ENCODE measurements around the gene CCDC9B. TPM values are rescaled to one million over a fixed set of nuclear protein-coding genes. Genes with fewer than 3 reads are reported as not detected.

Gene CCDC9B
- total RNA-seq, 1 donor from 2014 or later: 2.1 TPM

GRCh38 chr15:40313531-40314398 is 27.0 kb downstream of the CCDC9B start:
- ChIA-PET CTCF (interaction anchor here (1.1 to 20.0 kb wide), 6 partner anchors 8 to 127 kb away, joined by 3 to 310 read pairs (median 4); partner anchors contain the start of genes BAHD1, CCDC9B and INAFM2), POLR2A (interaction anchor here (0.6 to 1.0 kb wide), 2 partner anchors 10 to 15 kb away, joined by 3 read pairs; partner anchors contain the start of gene INAFM2)
- no peak for TF ChIP-seq CTCF (IDR thresholded peaks at IDR 0.05)
- no peaks in the 10 kb centered on the region for H3K36me3 Mint-ChIP-seq (ENCODE audit: low read depth)
- no peaks in the 10 kb centered on the region for H3K9me3 Mint-ChIP-seq
- no peak overlapping the region for H3K27ac Mint-ChIP-seq
- intact Hi-C loops (cut with micrococcal nuclease): no loop called here
- peaks cover 35% of the 10 kb centered on the region for H3K4me1 Mint-ChIP-seq
- H3K4me3 Mint-ChIP-seq: no peak overlapping the region
- DNase-seq (no peak), ATAC-seq (ENCODE audit: low read depth) (no peak)
- H3K27me3 Mint-ChIP-seq: peaks cover 6% of the 10 kb centered on the region

GRCh38 chr15:40312370-40313158 is 28.2 kb downstream of the CCDC9B start:
- H3K27me3 Mint-ChIP-seq: peaks cover 6% of the 10 kb centered on the region
- H3K27ac Mint-ChIP-seq: no peak overlapping the region
- H3K9me3 Mint-ChIP-seq: no peaks in the 10 kb centered on the region
- POLR2A ChIA-PET: interaction anchor here (1.0 kb wide), 2 partner anchors 10 to 16 kb away, joined by 3 read pairs; no protein-coding TSS in a partner anchor
- peaks cover 36% of the 10 kb centered on the region for H3K4me1 Mint-ChIP-seq
- no peak for DNase-seq
- no peak for ATAC-seq (ENCODE audit: low read depth)
- CTCF ChIA-PET: interaction anchor here (0.6 to 20.0 kb wide), 6 partner anchors 9 to 524 kb away, joined by 3 to 310 read pairs (median 7); partner anchors contain the start of genes CCDC9B and INAFM2
- peaks cover 2% of the 10 kb centered on the region for H3K36me3 Mint-ChIP-seq (ENCODE audit: low read depth)
- no peak for TF ChIP-seq CTCF (IDR thresholded peaks at IDR 0.05)
- no peak overlapping the region for H3K4me3 Mint-ChIP-seq
- intact Hi-C loops (cut with micrococcal nuclease): no loop called here

- CTCF ChIA-PET: interaction anchor here (1.7 to 20.0 kb wide), 5 partner anchors 12 to 512 kb away, joined by 4 to 310 read pairs (median 13); partner anchors contain the start of genes CCDC9B and INAFM2
- Mint-ChIP-seq H3K4me3 (no peak overlapping the region), H3K27ac (peak overlapping the region; percentile 30), H3K36me3 (ENCODE audit: low read depth) (peaks cover 2% of the 10 kb centered on the region), H3K4me1 (peaks cover 42% of the 10 kb centered on the region), H3K27me3 (peaks cover 4% of the 10 kb centered on the region), H3K9me3 (no peaks in the 10 kb centered on the region)
- intact Hi-C loops (cut with micrococcal nuclease): loop anchor here (1.0 kb wide), 1 partner anchor 32 kb away; no protein-coding TSS in a partner anchor
- ATAC-seq (ENCODE audit: low read depth) (no peak), DNase-seq (no peak)
- POLR2A ChIA-PET: interaction anchor here (0.7 to 1.1 kb wide), 2 partner anchors 38 to 279 kb away, joined by 3 read pairs; no protein-coding TSS in a partner anchor
- TF ChIP-seq CTCF (IDR thresholded peaks at IDR 0.05): no peak
Measured at GRCh38 chr15:40310993-40311392, 29.7 kb downstream of the CCDC9B start.

GRCh38 chr15:40310001-40310959 is 30.5 kb downstream of the CCDC9B start:
- Mint-ChIP-seq H3K27me3 (peaks cover 4% of the 10 kb centered on the region), H3K27ac (peak overlapping the region; percentile 96), H3K4me1 (peaks cover 45% of the 10 kb centered on the region), H3K9me3 (no peaks in the 10 kb centered on the region), H3K4me3 (peak overlapping the region; percentile 93), H3K36me3 (ENCODE audit: low read depth) (peaks cover 2% of the 10 kb centered on the region)
- intact Hi-C loops (cut with micrococcal nuclease): loop anchor here (1.0 kb wide), 1 partner anchor 31 kb away; no protein-coding TSS in a partner anchor
- no peak for TF ChIP-seq CTCF (IDR thresholded peaks at IDR 0.05)
- DNase-seq (peak; percentile 48), ATAC-seq (ENCODE audit: low read depth) (no peak)
- CTCF ChIA-PET: interaction anchor here (0.6 to 20.0 kb wide), 14 partner anchors 10 to 522 kb away, joined by 3 to 310 read pairs (median 11); partner anchors contain the start of genes CCDC9B and INAFM2
- POLR2A ChIA-PET: interaction anchor here (0.7 to 3.7 kb wide), 10 partner anchors 11 to 528 kb away, joined by 3 to 22 read pairs (median 5); partner anchors contain the start of genes ANKRD63, BAHD1, BMF and FSIP1

Measured in activated B cell treated with CpG ODN at 0.5 μM for 24 hours (primary cell).